Smooth muscle cell (in vitro differentiated cells): ENCODE results near the gene EFNA5. TPM values are rescaled to one million over a fixed set of nuclear protein-coding genes. Genes with fewer than 3 reads are reported as not detected.
A peak's percentile ranks its signal among the peaks of the same experiment; 100 is the strongest.

Source experiments
- DNase-seq: peaks from one replicate; lab custom pipeline; 2025; ENCODE audit not compliant: unreplicated experiment; lab: John Stamatoyannopoulos, UW
- H2AFZ ChIP-seq: fragments of 200-600 bp; sonication (generic); 2 replicates; pipeline ENCODE4 v1.6.0; 2016; ENCODE audit warnings: antibody characterized with exemption, low read depth, mild to moderate bottlenecking
- H3F3A ChIP-seq: fragments of 200-600 bp; sonication (generic); 2 replicates; pipeline ENCODE4 v1.6.0; 2017; ENCODE audit warnings: antibody characterized with exemption, low read depth
- H3K27ac ChIP-seq: fragments of 200-600 bp; sonication (generic); 2 replicates; pipeline ENCODE4 v1.5.1; 2016; ENCODE audit warnings: low read depth, mild to moderate bottlenecking
- H3K27me3 ChIP-seq: fragments of 200-600 bp; sonication (generic); 2 replicates; pipeline ENCODE4 v1.6.1; 2016; ENCODE audit warnings: low read depth, mild to moderate bottlenecking
- H3K36me3 ChIP-seq: fragments of 200-600 bp; sonication (generic); 2 replicates; pipeline ENCODE4 v1.5.1; 2016; ENCODE audit warnings: low read depth
- H3K4me1 ChIP-seq: fragments of 200-600 bp; sonication (generic); 2 replicates; pipeline ENCODE4 v1.5.1; 2016; ENCODE audit warnings: low read depth
- H3K4me2 ChIP-seq: fragments of 200-600 bp; sonication (generic); 2 replicates; pipeline ENCODE4 v1.6.0; 2016; ENCODE audit warnings: mild to moderate bottlenecking
- H3K4me3 ChIP-seq: fragments of 200-600 bp; sonication (generic); 2 replicates; pipeline ENCODE4 v1.5.1; 2016; ENCODE audit warnings: mild to moderate bottlenecking
- H3K79me2 ChIP-seq: fragments of 200-600 bp; sonication (generic); 2 replicates; pipeline ENCODE4 v1.6.0; 2016; ENCODE audit warnings: low read depth, mild to moderate bottlenecking
- H3K9ac ChIP-seq: fragments of 200-600 bp; sonication (generic); 2 replicates; pipeline ENCODE4 v1.6.0; 2016; ENCODE audit warnings: low read depth
- H3K9me3 ChIP-seq: fragments of 200-600 bp; sonication (generic); replicated peaks from 2 replicates; pipeline ENCODE4 v1.5.1; 2016; ENCODE audit warnings: low read depth
- H4K20me1 ChIP-seq: fragments of 200-600 bp; sonication (generic); 2 replicates; pipeline ENCODE4 v1.6.0; 2016; ENCODE audit warnings: low read depth
- CTCF ChIP-seq: fragments of 200-600 bp; sonication (generic); IDR thresholded peaks from 2 replicates; pipeline ENCODE4 v1.5.1; 2017; ENCODE audit warnings: borderline replicate concordance, mild to moderate bottlenecking, antibody characterized with exemption; ENCODE audit not compliant: insufficient read depth, poor library complexity, severe bottlenecking
- WGBS: methylation state at CpG from one replicate; pipeline ENCODE4 v1.1.7; 2016; ENCODE audit warnings: low lambda C conversion rate; 5-methylcytosine and 5-hydroxymethylcytosine counted together
- polyA plus RNA-seq: library from polyadenylated mRNA; unstranded; fragments of >200 nt; fragmentation: Nextera tagmentation; extraction: Ambion mirVana; gene quantifications from 2 replicates; pipeline ENCODE4 v1.2.1, GENCODE V29; 2016
- total RNA-seq: library from RNA; depleted of rRNA; stranded (reverse); fragments of >200 nt; gene quantifications from 2 replicates; pipeline ENCODE4 v1.2.3, GENCODE V29; 2014

Gene EFNA5
- total and polyA plus RNA-seq, 2 experiments from 2014 or later, result 0.32 to 8.8 TPM

- H3K9me3 ChIP-seq, result peaks cover 10% of the 10 kb centered on the region
- no peak for DNase-seq
- no peak overlapping the region for H3K4me2 ChIP-seq
- H3K27ac ChIP-seq, result no peak overlapping the region
- no peaks in the 10 kb centered on the region for H3K4me1 ChIP-seq
- H2AFZ ChIP-seq, result no peak overlapping the region
- 98% methylated on average over 6 of the region's 6 CpGs for WGBS
- no peaks in the 10 kb centered on the region for H3F3A ChIP-seq
- no peaks in the 10 kb centered on the region for H3K79me2 ChIP-seq
- TF ChIP-seq CTCF, result no peak
- no peak overlapping the region for H3K4me3 ChIP-seq
- no peaks in the 10 kb centered on the region for H3K36me3 ChIP-seq
- H4K20me1 ChIP-seq, result no peaks in the 10 kb centered on the region
- H3K9ac ChIP-seq, result no peak overlapping the region
- H3K27me3 ChIP-seq, result no peaks in the 10 kb centered on the region
Measured at GRCh38 chr5:107341376-107342084, 329.2 kb downstream of the EFNA5 start.

- 76% methylated on average over 3 of the region's 3 CpGs for WGBS
- H3K4me1 ChIP-seq, result no peaks in the 10 kb centered on the region
- TF ChIP-seq CTCF, result no peak
- no peak overlapping the region for H2AFZ ChIP-seq
- no peaks in the 10 kb centered on the region for H4K20me1 ChIP-seq
- no peak overlapping the region for H3K9ac ChIP-seq
- H3F3A ChIP-seq, result no peaks in the 10 kb centered on the region
- H3K27ac ChIP-seq, result peak overlapping the region; percentile 46
- peaks cover 10% of the 10 kb centered on the region for H3K9me3 ChIP-seq
- no peak overlapping the region for H3K4me3 ChIP-seq
- DNase-seq, result no peak
- H3K36me3 ChIP-seq, result no peaks in the 10 kb centered on the region
- H3K27me3 ChIP-seq, result no peaks in the 10 kb centered on the region
- no peaks in the 10 kb centered on the region for H3K79me2 ChIP-seq
- H3K4me2 ChIP-seq, result no peak overlapping the region
Measured at GRCh38 chr5:107340631-107341030, 330.1 kb downstream of the EFNA5 start.

- Histone ChIP-seq H3K4me2 (no peak overlapping the region), H3K4me1 (no peaks in the 10 kb centered on the region), H3F3A (no peaks in the 10 kb centered on the region), H3K4me3 (no peak overlapping the region), H3K36me3 (no peaks in the 10 kb centered on the region), H3K9me3 (no peaks in the 10 kb centered on the region), H3K79me2 (no peaks in the 10 kb centered on the region), H3K27ac (peak overlapping the region; percentile 82), H2AFZ (no peak overlapping the region), H4K20me1 (no peaks in the 10 kb centered on the region), H3K27me3 (no peaks in the 10 kb centered on the region), H3K9ac (no peak overlapping the region)
- no peak for TF ChIP-seq CTCF
- DNase-seq, result no peak
- 69% methylated on average over 2 of the region's 2 CpGs for WGBS
Measured at GRCh38 chr5:107338335-107338734, 332.4 kb downstream of the EFNA5 start.

- no peak for DNase-seq
- no peak for TF ChIP-seq CTCF
Measured at GRCh38 chr5:107337281-107337680, 333.5 kb downstream of the EFNA5 start.

More at GRCh38 chr5:107337281-107337680, 333.5 kb downstream of the EFNA5 start:
- Histone ChIP-seq H3K9me3 (no peaks in the 10 kb centered on the region), H3F3A (no peaks in the 10 kb centered on the region), H3K27ac (peak overlapping the region; percentile 82), H3K4me1 (no peaks in the 10 kb centered on the region), H3K79me2 (no peaks in the 10 kb centered on the region), H3K4me3 (no peak overlapping the region), H4K20me1 (no peaks in the 10 kb centered on the region), H3K9ac (no peak overlapping the region), H3K4me2 (peak overlapping the region; percentile 15), H3K27me3 (no peaks in the 10 kb centered on the region), H2AFZ (no peak overlapping the region), H3K36me3 (no peaks in the 10 kb centered on the region)
- WGBS, result 3% methylated on average over 1 of the region's 1 CpG
